Esophagus squamous epithelium (tissue), 4 donors: ENCODE measurements around the gene PRKX.

ENCODE experiments used
- CTCF ChIP-seq, 6 experiments: fragments of 450-650 bp in 4 of 6; fragments of 200-600 bp in 2 of 6; sonication (generic) in 2 of 6; IDR thresholded peaks; one replicate each; pipeline ENCODE4 v1.5.1; 2016 to 2019; ENCODE audit warnings: antibody characterized with exemption in 6 of 6, mild to moderate bottlenecking in 4 of 6, moderate library complexity in 4 of 6
- POLR2A ChIP-seq, 4 donors: fragments of 450-650 bp; IDR thresholded peaks; one replicate each; pipeline ENCODE4 v1.6.1; 2017; ENCODE audit warnings: antibody characterized with exemption in 4 of 4, mild to moderate bottlenecking in 4 of 4, moderate library complexity in 3 of 4

GRCh38 chrX:3743801-3744439, 30.5 kb upstream of the PRKX start:
- TF ChIP-seq CTCF (IDR thresholded peaks at IDR 0.05) (no peak), POLR2A (IDR thresholded peaks at IDR 0.05) (no peak)
